CD14-positive monocyte (primary cell): ENCODE measurements around the gene ILK. TPM values are rescaled to one million over a fixed set of nuclear protein-coding genes. Genes with fewer than 3 reads are reported as not detected.

Experiments used
- DNase-seq, 3 donors: peaks; one replicate each; pipeline ENCODE4 v3.0.0-alpha.2; 2011 to 2022
- H2AFZ ChIP-seq: 2 replicates; pipeline ENCODE4 v1.6.0; 2012; ENCODE audit warnings: mild to moderate bottlenecking, low read depth, low read length, inconsistent platforms; ENCODE audit not compliant: insufficient read depth, poor library complexity, severe bottlenecking
- H3K27ac ChIP-seq, 2 donors: 1 replicate in 1 of 2; 2 replicates in 1 of 2; pipeline ENCODE4 v1.5.1; 2012 to 2013; ENCODE audit warnings: low read length in 2 of 2, control low read depth in 1 of 2, inconsistent platforms in 1 of 2, low read depth in 1 of 2, mild to moderate bottlenecking in 1 of 2
- H3K27me3 ChIP-seq, 2 donors: one replicate each; pipeline versions ENCODE4 v1.6.0 to v1.6.1; 2011 to 2013; ENCODE audit warnings: low read length in 2 of 2; ENCODE audit not compliant: control insufficient read depth in 2 of 2, insufficient read depth in 2 of 2
- H3K36me3 ChIP-seq, 2 donors: replicated peaks in 1 of 2; 1 replicate in 1 of 2; 2 replicates in 1 of 2; pipeline versions ENCODE4 v1.5.1 to v1.6.1; 2012 to 2013; ENCODE audit warnings: low read length in 2 of 2, control low read depth in 1 of 2, inconsistent platforms in 1 of 2, mild to moderate bottlenecking in 1 of 2; ENCODE audit not compliant: insufficient read depth in 2 of 2, control insufficient read depth in 1 of 2
- H3K4me1 ChIP-seq, 2 donors: 1 replicate in 1 of 2; 2 replicates in 1 of 2; pipeline versions ENCODE4 v1.5.1 to v1.6.1; 2012 to 2013; ENCODE audit warnings: low read length in 2 of 2, control low read depth in 1 of 2, inconsistent platforms in 1 of 2, mild to moderate bottlenecking in 1 of 2, moderate library complexity in 1 of 2; ENCODE audit not compliant: insufficient read depth in 2 of 2, control insufficient read depth in 1 of 2
- H3K4me2 ChIP-seq: replicated peaks from 2 replicates; pipeline ENCODE3; 2012; ENCODE audit warnings: low read length, moderate library complexity, mild to moderate bottlenecking; ENCODE audit not compliant: poor library complexity, severe bottlenecking; ENCODE audit errors: extremely low read depth
- H3K4me3 ChIP-seq, 3 experiments: fragments of 200-600 bp in 1 of 3; sonication (generic) in 1 of 3; replicated peaks in 1 of 3; 1 replicate in 2 of 3; 2 replicates in 1 of 3; pipeline ENCODE4 v1.5.1; 2011 to 2013; ENCODE audit warnings: low read length in 3 of 3, mild to moderate bottlenecking in 3 of 3, control low read depth in 2 of 3, low read depth in 2 of 3, inconsistent platforms in 1 of 3, moderate library complexity in 1 of 3
- H3K79me2 ChIP-seq: 2 replicates; pipeline ENCODE4 v1.6.0; 2012; ENCODE audit warnings: mild to moderate bottlenecking, control low read depth, inconsistent platforms, low read length, moderate library complexity; ENCODE audit not compliant: insufficient read depth
- H3K9ac ChIP-seq: 2 replicates; pipeline ENCODE4 v1.6.0; 2017; ENCODE audit warnings: low read length, mild to moderate bottlenecking; ENCODE audit not compliant: insufficient read depth, poor library complexity, severe bottlenecking
- H3K9me3 ChIP-seq, 2 donors: replicated peaks in 1 of 2; 1 replicate in 1 of 2; 2 replicates in 1 of 2; pipeline versions ENCODE4 v1.5.1 to v1.6.1; 2012 to 2013; ENCODE audit warnings: low read length in 2 of 2, control low read depth in 1 of 2; ENCODE audit not compliant: control insufficient read depth in 1 of 2, insufficient read depth in 1 of 2
- H4K20me1 ChIP-seq: 2 replicates; pipeline ENCODE4 v1.6.0; 2012; ENCODE audit warnings: mild to moderate bottlenecking, low read length, control low read depth, moderate library complexity; ENCODE audit not compliant: insufficient read depth
- H3K27ac Mint-ChIP-seq, 7 donors: one replicate each; pipeline ENCODE4 v1.8.0; 2020; ENCODE audit warnings: mild to moderate bottlenecking in 7 of 7, mixed read lengths in 7 of 7, moderate library complexity in 6 of 7, inconsistent platforms in 2 of 7
- H3K27me3 Mint-ChIP-seq, 3 donors: one replicate each; pipeline ENCODE4 v1.8.0; 2021 to 2022; ENCODE audit warnings: low read depth in 3 of 3, mild to moderate bottlenecking in 3 of 3, mixed read lengths in 3 of 3, moderate library complexity in 3 of 3, inconsistent platforms in 1 of 3
- H3K36me3 Mint-ChIP-seq, 2 donors: one replicate each; pipeline ENCODE4 v1.8.0; 2020; ENCODE audit warnings: mixed read lengths in 2 of 2, inconsistent platforms in 1 of 2, mild to moderate bottlenecking in 1 of 2
- H3K4me1 Mint-ChIP-seq: one replicate; pipeline ENCODE4 v1.8.0; 2020; ENCODE audit warnings: mild to moderate bottlenecking, mixed read lengths
- H3K4me3 Mint-ChIP-seq, 2 donors: one replicate each; pipeline ENCODE4 v1.8.0; 2020; ENCODE audit warnings: mild to moderate bottlenecking in 2 of 2, mixed read lengths in 2 of 2, moderate library complexity in 1 of 2
- H3K9me3 Mint-ChIP-seq, 7 donors: one replicate each; pipeline ENCODE4 v1.8.0; 2020 to 2022; ENCODE audit warnings: mixed read lengths in 7 of 7, mild to moderate bottlenecking in 6 of 7, moderate library complexity in 6 of 7, inconsistent platforms in 2 of 7
- WGBS: methylation state at CpG from one replicate; pipeline ENCODE4 v1.1.5; 2013; ENCODE audit warnings: missing lambda C conversion rate; ENCODE audit not compliant: insufficient coverage; 5-methylcytosine and 5-hydroxymethylcytosine counted together
- intact Hi-C, 2 donors: fragments of 100-400 bp; cut with micrococcal nuclease; formaldehyde crosslinking; loops; one replicate each; pipeline versions ENCODE4 v1.15.0 to v1.15.1; 2023
- polyA plus RNA-seq, 3 donors: library from polyadenylated mRNA; depleted of rRNA in 1 of 3; unstranded in 2 of 3; stranded (reverse) in 1 of 3; fragments of 300-500 nt in 2 of 3; fragments of >200 nt in 1 of 3; fragmentation: Illumina TruSeq in 2 of 3; gene quantifications; 1 replicate in 2 of 3; 2 replicates in 1 of 3; pipeline ENCODE4 v1.2.3, GENCODE V29; 2012 to 2021
- TF ChIP-seq, protein P1 (sequence below): fragments of 200-600 bp; IDR thresholded peaks from one replicate; pipeline ENCODE4 v1.8.0; 2022; ENCODE audit warnings: antibody characterized with exemption, mild to moderate bottlenecking

Gene ILK
- polyA plus RNA-seq, 3 donors, result 165 to 271 (median 250) TPM

- H3K36me3 ChIP-seq, result no peaks in the 10 kb centered on the region
- no peak overlapping the region for H2AFZ ChIP-seq
- Mint-ChIP-seq H3K9me3 (peaks cover 0 to 6% (median 0%) of the 10 kb centered on the region in 7 donors), H3K27ac (peak overlapping the region in 1 of 7 donors; percentile 42), H3K4me1 (peaks cover 5% of the 10 kb centered on the region), H3K36me3 (no peaks in the 10 kb centered on the region), H3K27me3 (peaks cover 0 to 2% (median 0%) of the 10 kb centered on the region in 3 donors), H3K4me3 (no peak overlapping the region)
- TF ChIP-seq, protein P1, sequence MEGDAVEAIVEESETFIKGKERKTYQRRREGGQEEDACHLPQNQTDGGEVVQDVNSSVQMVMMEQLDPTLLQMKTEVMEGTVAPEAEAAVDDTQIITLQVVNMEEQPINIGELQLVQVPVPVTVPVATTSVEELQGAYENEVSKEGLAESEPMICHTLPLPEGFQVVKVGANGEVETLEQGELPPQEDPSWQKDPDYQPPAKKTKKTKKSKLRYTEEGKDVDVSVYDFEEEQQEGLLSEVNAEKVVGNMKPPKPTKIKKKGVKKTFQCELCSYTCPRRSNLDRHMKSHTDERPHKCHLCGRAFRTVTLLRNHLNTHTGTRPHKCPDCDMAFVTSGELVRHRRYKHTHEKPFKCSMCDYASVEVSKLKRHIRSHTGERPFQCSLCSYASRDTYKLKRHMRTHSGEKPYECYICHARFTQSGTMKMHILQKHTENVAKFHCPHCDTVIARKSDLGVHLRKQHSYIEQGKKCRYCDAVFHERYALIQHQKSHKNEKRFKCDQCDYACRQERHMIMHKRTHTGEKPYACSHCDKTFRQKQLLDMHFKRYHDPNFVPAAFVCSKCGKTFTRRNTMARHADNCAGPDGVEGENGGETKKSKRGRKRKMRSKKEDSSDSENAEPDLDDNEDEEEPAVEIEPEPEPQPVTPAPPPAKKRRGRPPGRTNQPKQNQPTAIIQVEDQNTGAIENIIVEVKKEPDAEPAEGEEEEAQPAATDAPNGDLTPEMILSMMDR, result no peak
- 94% methylated on average over 22 of the region's 29 CpGs for WGBS
- no peak for DNase-seq
- no peak overlapping the region for H3K9ac ChIP-seq
- intact Hi-C loops, result no loop called here
- H4K20me1 ChIP-seq, result no peaks in the 10 kb centered on the region
- H3K9me3 ChIP-seq, result no peaks in the 10 kb centered on the region
- H3K4me2 ChIP-seq, result no peak overlapping the region
- no peak overlapping the region for H3K27ac ChIP-seq
- no peaks in the 10 kb centered on the region for H3K79me2 ChIP-seq
- H3K27me3 ChIP-seq, result no peaks in the 10 kb centered on the region
- no peak overlapping the region for H3K4me3 ChIP-seq
- peaks cover 32 to 36% of the 10 kb centered on the region in 2 donors for H3K4me1 ChIP-seq
Measured at GRCh38 chr11:6632116-6633073, 28.8 kb downstream of the ILK start.

- Histone ChIP-seq H3K4me2 (no peak overlapping the region), H3K27ac (no peak overlapping the region), H3K4me1 (peaks cover 33% of the 10 kb centered on the region in 2 donors), H3K9me3 (no peaks in the 10 kb centered on the region), H3K4me3 (no peak overlapping the region), H3K9ac (no peak overlapping the region), H3K79me2 (no peaks in the 10 kb centered on the region), H3K27me3 (no peaks in the 10 kb centered on the region), H4K20me1 (no peaks in the 10 kb centered on the region), H2AFZ (no peak overlapping the region), H3K36me3 (no peaks in the 10 kb centered on the region)
- Mint-ChIP-seq H3K4me1 (no peaks in the 10 kb centered on the region), H3K36me3 (no peaks in the 10 kb centered on the region), H3K27ac (peak overlapping the region in 3 of 7 donors; percentile 1 to 46 (median 18)), H3K27me3 (peaks cover 0 to 2% (median 0%) of the 10 kb centered on the region in 3 donors), H3K4me3 (no peak overlapping the region), H3K9me3 (peaks cover 0 to 6% (median 0%) of the 10 kb centered on the region in 7 donors)
- intact Hi-C loops, result no loop called here
- WGBS, result 95% methylated on average over 9 of the region's 16 CpGs
- DNase-seq, result no peak
- TF ChIP-seq, protein P1, result no peak
Measured at GRCh38 chr11:6633422-6634408, 30.1 kb downstream of the ILK start.
